SJCRH30 (cell line): ENCODE results near the gene SPDYE17. TPM values are rescaled to one million over a fixed set of nuclear protein-coding genes. Genes with fewer than 3 reads are reported as not detected.

Experiments
- total RNA-seq: library from RNA; depleted of rRNA; stranded (reverse); fragments of >200 nt; shearing (Covaris generic); gene quantifications from 2 replicates; pipeline ENCODE4 v1.2.3, GENCODE V29; 2014; rRNA removed

Gene SPDYE17
- total RNA-seq, 1 experiment from 2014 or later = not detected

Other genes starting within 250 kb of the SPDYE17 start
- gene SPDYE18, start 30.2 kb upstream of the SPDYE17 start, total RNA-seq = not detected in 2 replicates
- 0.66 and 1.4 TPM in 2 replicates for gene CCDC146, start 90.3 kb upstream of the SPDYE17 start, total RNA-seq
- 1.3 and 1.5 TPM in 2 replicates for gene FGL2, start 167.5 kb upstream of the SPDYE17 start, total RNA-seq